ENCODE data around the gene BRIP1. TPM values are rescaled to one million over a fixed set of nuclear protein-coding genes. Genes with fewer than 3 reads are reported as not detected.

BRIP1 gene
- total RNA-seq, 2 experiments from 2014 or later: 23.8 to 30.6 TPM

GRCh38 chr17:61852857-61853256 lies 10.5 kb downstream of the BRIP1 start:
- DNase-seq: no peak
- no peak for ATAC-seq
- CTCF ChIA-PET: no interaction called here
- Mint-ChIP-seq H3K27me3 (no peaks in the 10 kb centered on the region), H3K4me3 (no peak overlapping the region), H3K27ac (no peak overlapping the region), H3K9me3 (ENCODE audit: low read depth) (no peaks in the 10 kb centered on the region), H3K4me1 (peaks cover 22% of the 10 kb centered on the region), H3K36me3 (peaks cover 54% of the 10 kb centered on the region)

- ATAC-seq (no peak), DNase-seq (no peak)
- H3K27ac Mint-ChIP-seq: no peak overlapping the region
- no peaks in the 10 kb centered on the region for H3K27me3 Mint-ChIP-seq
- H3K4me3 Mint-ChIP-seq: no peak overlapping the region
- peaks cover 9% of the 10 kb centered on the region for H3K4me1 Mint-ChIP-seq
- H3K36me3 Mint-ChIP-seq: peaks cover 53% of the 10 kb centered on the region
- no peaks in the 10 kb centered on the region for H3K9me3 Mint-ChIP-seq (ENCODE audit: low read depth)
- CTCF ChIA-PET: no interaction called here
Observed at GRCh38 chr17:61849674-61850073, 13.7 kb downstream of the BRIP1 start.

- H3K27me3 Mint-ChIP-seq: no peaks in the 10 kb centered on the region
- CTCF ChIA-PET: no interaction called here
- H3K4me1 Mint-ChIP-seq: peaks cover 5% of the 10 kb centered on the region
- H3K9me3 Mint-ChIP-seq (ENCODE audit: low read depth): no peaks in the 10 kb centered on the region
- DNase-seq (no peak), ATAC-seq (no peak)
- H3K36me3 Mint-ChIP-seq: peaks cover 52% of the 10 kb centered on the region
- H3K27ac Mint-ChIP-seq: no peak overlapping the region
- no peak overlapping the region for H3K4me3 Mint-ChIP-seq
Observed at GRCh38 chr17:61848896-61849295, 14.4 kb downstream of the BRIP1 start.

GRCh38 chr17:61848247-61848646 lies 15.1 kb downstream of the BRIP1 start:
- Mint-ChIP-seq H3K4me1 (peaks cover 4% of the 10 kb centered on the region), H3K9me3 (ENCODE audit: low read depth) (no peaks in the 10 kb centered on the region), H3K27me3 (no peaks in the 10 kb centered on the region), H3K36me3 (peaks cover 51% of the 10 kb centered on the region), H3K27ac (no peak overlapping the region), H3K4me3 (no peak overlapping the region)
- ATAC-seq: no peak
- CTCF ChIA-PET: no interaction called here
- DNase-seq: no peak

GRCh38 chr17:61847659-61848058 lies 15.7 kb downstream of the BRIP1 start:
- H3K36me3 Mint-ChIP-seq: peaks cover 51% of the 10 kb centered on the region
- DNase-seq (no peak), ATAC-seq (no peak)
- H3K27ac Mint-ChIP-seq: no peak overlapping the region
- no peaks in the 10 kb centered on the region for H3K27me3 Mint-ChIP-seq
- no peaks in the 10 kb centered on the region for H3K9me3 Mint-ChIP-seq (ENCODE audit: low read depth)
- no peak overlapping the region for H3K4me3 Mint-ChIP-seq
- H3K4me1 Mint-ChIP-seq: peaks cover 1% of the 10 kb centered on the region
- CTCF ChIA-PET: interaction anchor here (0.6 kb wide), 1 partner anchor 327 kb away, joined by 3 read pairs; no protein-coding TSS in a partner anchor

- Mint-ChIP-seq H3K9me3 (ENCODE audit: low read depth) (no peaks in the 10 kb centered on the region), H3K36me3 (peaks cover 48% of the 10 kb centered on the region), H3K4me1 (peaks cover 1% of the 10 kb centered on the region), H3K4me3 (no peak overlapping the region), H3K27me3 (no peaks in the 10 kb centered on the region), H3K27ac (no peak overlapping the region)
- no peak for DNase-seq
- no peak for ATAC-seq
- CTCF ChIA-PET: interaction anchor here (0.6 kb wide), 1 partner anchor 327 kb away, joined by 3 read pairs; no protein-coding TSS in a partner anchor
Observed at GRCh38 chr17:61846761-61847375, 16.5 kb downstream of the BRIP1 start.

GRCh38 chr17:61846088-61846487 lies 17.2 kb downstream of the BRIP1 start:
- no peak for ATAC-seq
- Mint-ChIP-seq H3K27ac (no peak overlapping the region), H3K9me3 (ENCODE audit: low read depth) (no peaks in the 10 kb centered on the region), H3K27me3 (no peaks in the 10 kb centered on the region), H3K36me3 (peaks cover 43% of the 10 kb centered on the region), H3K4me3 (no peak overlapping the region), H3K4me1 (peaks cover 1% of the 10 kb centered on the region)
- CTCF ChIA-PET: no interaction called here
- DNase-seq: no peak

- DNase-seq (no peak), ATAC-seq (no peak)
- no peak overlapping the region for H3K27ac Mint-ChIP-seq
- no peaks in the 10 kb centered on the region for H3K4me1 Mint-ChIP-seq
- no peaks in the 10 kb centered on the region for H3K9me3 Mint-ChIP-seq (ENCODE audit: low read depth)
- peaks cover 36% of the 10 kb centered on the region for H3K36me3 Mint-ChIP-seq
- CTCF ChIA-PET: interaction anchor here (1.8 kb wide), 1 partner anchor 11 kb away, joined by 4 read pairs; no protein-coding TSS in a partner anchor
- H3K27me3 Mint-ChIP-seq: no peaks in the 10 kb centered on the region
- no peak overlapping the region for H3K4me3 Mint-ChIP-seq
Observed at GRCh38 chr17:61843435-61843834, 19.9 kb downstream of the BRIP1 start.

- H3K27ac Mint-ChIP-seq: no peak overlapping the region
Observed at GRCh38 chr17:61842899-61843298, 20.4 kb downstream of the BRIP1 start.

GRCh38 chr17:61839300-61839786 lies 24.0 kb downstream of the BRIP1 start:
- no peaks in the 10 kb centered on the region for H3K4me1 Mint-ChIP-seq
- ATAC-seq (no peak), DNase-seq (no peak)
- H3K27ac Mint-ChIP-seq: no peak overlapping the region
- H3K4me3 Mint-ChIP-seq: no peak overlapping the region
- CTCF ChIA-PET: interaction anchor here (1.3 kb wide), 1 partner anchor 270 kb away, joined by 5 read pairs; no protein-coding TSS in a partner anchor
- H3K27me3 Mint-ChIP-seq: no peaks in the 10 kb centered on the region
- peaks cover 16% of the 10 kb centered on the region for H3K36me3 Mint-ChIP-seq
- H3K9me3 Mint-ChIP-seq (ENCODE audit: low read depth): no peaks in the 10 kb centered on the region

More at GRCh38 chr17:61842899-61843298, 20.4 kb downstream of the BRIP1 start:
- no peaks in the 10 kb centered on the region for H3K27me3 Mint-ChIP-seq
- H3K36me3 Mint-ChIP-seq: peaks cover 36% of the 10 kb centered on the region
- CTCF ChIA-PET: interaction anchor here (1.8 kb wide), 1 partner anchor 11 kb away, joined by 4 read pairs; no protein-coding TSS in a partner anchor
- no peaks in the 10 kb centered on the region for H3K9me3 Mint-ChIP-seq (ENCODE audit: low read depth)
- H3K4me1 Mint-ChIP-seq: no peaks in the 10 kb centered on the region
- ATAC-seq: no peak
- DNase-seq: no peak
- no peak overlapping the region for H3K4me3 Mint-ChIP-seq

GRCh38 chr17:61837175-61838051 lies 25.9 kb downstream of the BRIP1 start:
- Mint-ChIP-seq H3K27me3 (no peaks in the 10 kb centered on the region), H3K36me3 (peaks cover 4% of the 10 kb centered on the region), H3K27ac (no peak overlapping the region), H3K9me3 (ENCODE audit: low read depth) (no peaks in the 10 kb centered on the region), H3K4me1 (no peaks in the 10 kb centered on the region), H3K4me3 (no peak overlapping the region)
- DNase-seq (peak; percentile 64), ATAC-seq (peak; percentile 36)
- CTCF ChIA-PET: interaction anchor here (0.8 to 2.0 kb wide), 11 partner anchors 8 to 429 kb away, joined by 3 to 9 read pairs (median 3); no protein-coding TSS in a partner anchor

- no peak for DNase-seq
- Mint-ChIP-seq H3K27ac (no peak overlapping the region), H3K4me1 (no peaks in the 10 kb centered on the region), H3K36me3 (no peaks in the 10 kb centered on the region), H3K27me3 (no peaks in the 10 kb centered on the region), H3K9me3 (ENCODE audit: low read depth) (no peaks in the 10 kb centered on the region), H3K4me3 (no peak overlapping the region)
- no peak for ATAC-seq
- CTCF ChIA-PET: interaction anchor here (0.7 to 2.0 kb wide), 13 partner anchors 8 to 428 kb away, joined by 3 to 9 read pairs (median 3); no protein-coding TSS in a partner anchor
Observed at GRCh38 chr17:61836266-61837174, 26.8 kb downstream of the BRIP1 start.

GRCh38 chr17:61835606-61836005 lies 27.7 kb downstream of the BRIP1 start:
- no peak for DNase-seq
- Mint-ChIP-seq H3K27ac (no peak overlapping the region), H3K27me3 (no peaks in the 10 kb centered on the region), H3K9me3 (ENCODE audit: low read depth) (no peaks in the 10 kb centered on the region), H3K4me1 (no peaks in the 10 kb centered on the region), H3K36me3 (no peaks in the 10 kb centered on the region), H3K4me3 (no peak overlapping the region)
- ATAC-seq: no peak
- CTCF ChIA-PET: interaction anchor here (1.2 to 2.0 kb wide), 4 partner anchors 21 to 423 kb away, joined by 3 to 9 read pairs (median 5); no protein-coding TSS in a partner anchor
